ENCODE measurements around the gene SHC2. TPM values are rescaled to one million over a fixed set of nuclear protein-coding genes. Genes with fewer than 3 reads are reported as not detected.
"Not testable (repeated sequence)": the region's sequence is repeated elsewhere in the genome, so short reads cannot be mapped to it uniquely, and the experiment has no call there.

The SHC2 gene
- total RNA-seq, 1 donor from 2014 or later: not detected

GRCh38 chr19:407511-408440 lies 53.1 kb downstream of the SHC2 start:
- intact Hi-C loops (cut with micrococcal nuclease): no loop called here

GRCh38 chr19:406971-407510 lies 53.8 kb downstream of the SHC2 start:
- intact Hi-C loops (cut with micrococcal nuclease): no loop called here

- intact Hi-C loops (cut with micrococcal nuclease): no loop called here
Measured at GRCh38 chr19:406135-406781, 54.6 kb downstream of the SHC2 start.

GRCh38 chr19:405121-405965 lies 55.5 kb downstream of the SHC2 start:
- intact Hi-C loops (cut with micrococcal nuclease): no loop called here

GRCh38 chr19:403221-404027 lies 57.4 kb downstream of the SHC2 start:
- intact Hi-C loops (cut with micrococcal nuclease): no loop called here

- intact Hi-C loops (cut with micrococcal nuclease): no loop called here
Measured at GRCh38 chr19:402786-403185, 58.0 kb downstream of the SHC2 start.

- intact Hi-C loops (cut with micrococcal nuclease): no loop called here
Measured at GRCh38 chr19:401866-402511, 58.8 kb downstream of the SHC2 start.

GRCh38 chr19:400976-401865 lies 59.6 kb downstream of the SHC2 start:
- intact Hi-C loops (cut with micrococcal nuclease): no loop called here

- intact Hi-C loops (cut with micrococcal nuclease): no loop called here
Measured at GRCh38 chr19:399370-399769, 61.5 kb downstream of the SHC2 start.

GRCh38 chr19:398719-399118 lies 62.1 kb downstream of the SHC2 start:
- intact Hi-C loops (cut with micrococcal nuclease): no loop called here

- intact Hi-C loops (cut with micrococcal nuclease): no loop called here
Measured at GRCh38 chr19:397941-398706, 62.7 kb downstream of the SHC2 start.

- intact Hi-C loops (cut with micrococcal nuclease): no loop called here
Measured at GRCh38 chr19:397321-397720, 63.5 kb downstream of the SHC2 start.

GRCh38 chr19:395467-395866 lies 65.4 kb downstream of the SHC2 start:
- intact Hi-C loops (cut with micrococcal nuclease): no loop called here

- intact Hi-C loops (cut with micrococcal nuclease): not testable (repeated sequence)
Measured at GRCh38 chr19:394857-395256, 66.0 kb downstream of the SHC2 start.

- intact Hi-C loops (cut with micrococcal nuclease): not testable (repeated sequence)
Measured at GRCh38 chr19:393560-393959, 67.3 kb downstream of the SHC2 start.

GRCh38 chr19:392375-392970 lies 68.4 kb downstream of the SHC2 start:
- intact Hi-C loops (cut with micrococcal nuclease): no loop called here

- intact Hi-C loops (cut with micrococcal nuclease): no loop called here
Measured at GRCh38 chr19:391726-392374, 69.0 kb downstream of the SHC2 start.

GRCh38 chr19:391207-391557 lies 69.7 kb downstream of the SHC2 start:
- intact Hi-C loops (cut with micrococcal nuclease): no loop called here

Measured in T-helper 2 cell treated with Interferon-gamma antibody and Interleukin-4, amounts not matched to agents 100 ng/mL and 5 ng/mL, for 36 hours (primary cell).